NCI-H1417 (cell line): ENCODE results near the gene ATOSA.
A peak's percentile ranks its signal among the peaks of the same experiment; 100 is the strongest.

Experiments used
- DNase-seq, 3 experiments: peaks; one replicate each; lab custom pipeline; 2025; lab: John Stamatoyannopoulos, UW

ATOSA gene, protein sequence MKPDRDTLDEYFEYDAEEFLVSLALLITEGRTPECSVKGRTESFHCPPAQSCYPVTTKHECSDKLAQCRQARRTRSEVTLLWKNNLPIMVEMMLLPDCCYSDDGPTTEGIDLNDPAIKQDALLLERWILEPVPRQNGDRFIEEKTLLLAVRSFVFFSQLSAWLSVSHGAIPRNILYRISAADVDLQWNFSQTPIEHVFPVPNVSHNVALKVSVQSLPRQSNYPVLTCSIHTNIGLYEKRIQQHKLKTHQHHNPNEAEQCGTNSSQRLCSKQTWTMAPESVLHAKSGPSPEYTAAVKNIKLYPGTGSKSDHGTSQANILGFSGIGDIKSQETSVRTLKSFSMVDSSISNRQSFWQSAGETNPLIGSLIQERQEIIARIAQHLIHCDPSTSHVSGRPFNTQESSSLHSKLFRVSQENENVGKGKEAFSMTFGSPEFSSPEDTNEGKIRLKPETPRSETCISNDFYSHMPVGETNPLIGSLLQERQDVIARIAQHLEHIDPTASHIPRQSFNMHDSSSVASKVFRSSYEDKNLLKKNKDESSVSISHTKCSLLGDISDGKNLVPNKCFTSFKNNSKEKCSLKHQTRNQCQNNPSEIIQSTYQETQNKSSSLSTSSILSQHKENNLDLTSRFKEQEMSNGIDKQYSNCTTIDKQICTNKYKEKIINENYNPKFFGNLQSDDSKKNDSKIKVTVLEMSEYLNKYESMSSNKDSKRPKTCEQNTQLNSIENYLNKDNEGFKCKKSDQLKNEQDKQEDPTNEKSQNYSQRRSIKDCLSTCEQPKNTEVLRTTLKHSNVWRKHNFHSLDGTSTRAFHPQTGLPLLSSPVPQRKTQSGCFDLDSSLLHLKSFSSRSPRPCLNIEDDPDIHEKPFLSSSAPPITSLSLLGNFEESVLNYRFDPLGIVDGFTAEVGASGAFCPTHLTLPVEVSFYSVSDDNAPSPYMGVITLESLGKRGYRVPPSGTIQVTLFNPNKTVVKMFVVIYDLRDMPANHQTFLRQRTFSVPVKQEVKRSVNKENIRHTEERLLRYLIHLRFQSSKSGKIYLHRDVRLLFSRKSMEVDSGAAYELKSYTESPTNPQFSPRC

DNA sequence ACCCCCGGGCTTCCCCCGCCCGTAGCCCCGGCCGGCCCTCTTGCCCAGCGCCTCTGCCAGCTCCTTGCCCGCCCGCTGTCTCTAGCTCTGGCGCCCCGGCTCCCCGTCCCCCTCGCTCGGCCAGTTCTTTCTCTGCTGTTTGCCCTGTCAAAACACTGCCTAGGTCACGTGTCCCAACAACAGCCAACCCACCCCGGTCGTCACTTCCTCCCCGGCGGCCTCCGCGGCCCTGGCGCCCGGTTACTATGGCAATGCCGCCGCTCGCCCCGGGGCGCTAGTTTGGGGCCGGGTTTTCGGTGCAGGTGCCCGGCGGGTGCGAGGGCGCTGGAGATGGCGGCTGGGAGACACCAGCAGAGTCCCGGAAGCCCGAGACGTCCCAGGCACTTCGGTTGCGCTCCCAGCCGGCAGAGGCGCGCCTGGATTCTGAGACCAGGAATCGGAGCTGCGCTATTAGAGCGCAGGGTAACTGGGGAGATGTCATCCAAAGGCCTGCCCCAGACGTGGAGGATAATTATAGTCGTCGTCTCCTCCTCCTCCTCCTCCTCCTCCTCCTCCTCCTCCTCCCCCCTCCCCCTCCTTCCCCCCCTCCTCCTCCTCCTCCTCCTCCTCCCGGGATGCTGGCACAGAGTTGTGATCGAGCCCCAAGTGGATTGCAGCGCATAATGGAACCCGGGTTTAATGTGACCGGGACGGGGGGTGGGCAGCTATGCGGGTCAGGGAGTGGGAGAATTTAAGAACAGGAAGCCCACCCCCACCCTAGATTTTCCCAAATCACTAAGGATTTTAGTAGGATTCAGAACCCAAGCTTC lies at the start of gene ATOSA:
Gene ATOSA, minus strand, starts transcription at position 157 of the 809 bp plus-strand sequence. CDS start 1,367 bp downstream, outside the sequence.
- peak; percentile 61 to 90 (median 84) for DNase-seq

GRCh38 chr15:52728899-52729298 lies 49.7 kb upstream of the ATOSA start:
- no peak for DNase-seq

- peak in 2 of 3 experiments; percentile 2 to 39 for DNase-seq
Measured at GRCh38 chr15:52727815-52728214, 48.6 kb upstream of the ATOSA start.

- no peak for DNase-seq
Measured at GRCh38 chr15:52726195-52726594, 47.0 kb upstream of the ATOSA start.

DNA sequence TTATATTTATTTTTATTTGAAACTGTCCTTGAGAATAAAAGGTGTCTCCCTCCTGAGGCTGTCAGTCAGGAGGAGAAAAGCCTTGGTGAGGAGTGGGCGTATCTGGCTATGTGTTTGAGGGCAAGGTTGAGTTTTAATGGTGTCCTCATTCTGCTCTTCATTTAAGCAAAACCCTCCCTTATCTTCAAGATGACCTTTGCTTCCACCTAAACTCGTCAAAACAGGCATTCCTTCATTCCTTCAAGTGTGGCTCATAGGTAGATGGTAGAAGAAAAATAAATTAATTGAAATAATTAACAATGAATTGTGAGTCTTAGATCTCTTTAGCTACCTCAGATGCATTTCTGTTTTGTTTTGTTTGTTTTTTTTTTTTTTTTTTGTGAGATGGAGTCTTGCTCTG lies 39.4 kb upstream of the ATOSA start:
- no peak for DNase-seq

GRCh38 chr15:52717924-52718323 lies 38.7 kb upstream of the ATOSA start:
- no peak for DNase-seq

- DNase-seq = no peak
Measured at GRCh38 chr15:52717481-52717880, 38.3 kb upstream of the ATOSA start.

DNA sequence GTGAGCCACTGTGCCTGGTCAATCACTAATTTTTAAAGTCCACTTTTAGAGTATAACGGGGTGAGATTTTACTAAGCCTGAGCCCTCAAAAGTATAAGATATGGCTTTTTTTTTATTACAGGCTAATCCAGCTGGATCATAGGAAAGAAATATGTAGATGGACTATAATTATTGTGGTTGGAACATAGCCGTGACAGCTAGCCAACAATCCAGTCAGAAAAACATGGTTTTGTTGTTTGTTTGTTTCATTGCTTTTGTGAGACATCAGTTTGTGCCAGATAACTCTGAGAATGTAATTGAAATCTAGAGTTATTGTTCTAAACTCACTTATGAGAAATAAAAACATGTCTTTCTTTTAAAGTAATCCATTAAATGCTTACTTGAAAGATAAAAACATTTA lies 37.3 kb upstream of the ATOSA start:
- DNase-seq = no peak

- DNase-seq = no peak
Measured at GRCh38 chr15:52715411-52715810, 36.2 kb upstream of the ATOSA start.

DNA sequence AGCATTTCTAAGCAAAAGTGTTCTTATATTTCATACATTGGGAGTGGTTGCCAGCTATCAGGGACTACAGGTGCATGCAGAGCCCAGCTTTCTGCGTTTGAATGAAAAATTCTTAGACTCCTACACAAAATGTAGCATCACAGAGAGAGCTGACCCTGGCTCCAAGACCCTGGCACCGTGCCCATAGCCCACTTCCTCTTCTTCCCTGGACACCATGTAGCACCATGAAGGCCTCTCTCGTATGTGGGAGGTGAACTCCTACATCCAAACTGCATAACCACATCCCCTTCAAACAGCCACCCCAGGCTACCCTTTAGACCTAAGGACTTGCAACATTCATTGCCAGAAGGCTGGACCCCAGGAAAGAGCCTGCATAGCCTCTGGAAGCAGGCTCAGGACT lies 35.8 kb upstream of the ATOSA start:
- DNase-seq = no peak

DNA sequence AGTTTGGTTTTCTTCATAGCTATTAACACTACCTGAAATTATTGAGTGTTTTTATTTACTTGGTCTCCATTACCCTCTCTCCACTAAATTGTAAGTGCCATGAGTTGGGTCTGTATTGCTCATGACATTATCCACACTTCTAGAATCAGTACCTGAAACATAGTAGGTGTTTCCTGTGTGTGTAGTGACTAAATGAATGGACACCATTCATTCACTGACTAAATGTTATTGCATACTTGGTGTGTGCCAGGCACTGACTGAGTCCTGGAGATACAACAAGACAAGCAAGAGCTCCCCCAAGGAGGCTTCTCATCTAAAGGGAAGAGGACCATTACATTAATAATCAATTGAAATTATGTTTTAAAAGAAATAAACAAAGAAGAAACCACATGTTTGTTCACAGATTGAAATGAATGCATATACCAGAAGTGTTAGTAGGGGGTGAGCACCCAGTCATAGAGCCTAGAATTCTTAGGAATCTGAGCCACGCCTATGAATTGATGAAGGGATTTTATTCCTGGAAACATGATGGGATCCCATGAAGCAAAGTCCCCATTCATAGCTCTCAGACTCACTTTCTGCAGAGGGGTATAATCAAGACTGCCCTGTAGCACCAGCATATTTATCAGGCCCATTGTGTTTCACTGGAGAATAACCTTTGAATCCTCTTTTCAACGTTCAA lies 31.7 kb upstream of the ATOSA start:
- DNase-seq = no peak

DNA sequence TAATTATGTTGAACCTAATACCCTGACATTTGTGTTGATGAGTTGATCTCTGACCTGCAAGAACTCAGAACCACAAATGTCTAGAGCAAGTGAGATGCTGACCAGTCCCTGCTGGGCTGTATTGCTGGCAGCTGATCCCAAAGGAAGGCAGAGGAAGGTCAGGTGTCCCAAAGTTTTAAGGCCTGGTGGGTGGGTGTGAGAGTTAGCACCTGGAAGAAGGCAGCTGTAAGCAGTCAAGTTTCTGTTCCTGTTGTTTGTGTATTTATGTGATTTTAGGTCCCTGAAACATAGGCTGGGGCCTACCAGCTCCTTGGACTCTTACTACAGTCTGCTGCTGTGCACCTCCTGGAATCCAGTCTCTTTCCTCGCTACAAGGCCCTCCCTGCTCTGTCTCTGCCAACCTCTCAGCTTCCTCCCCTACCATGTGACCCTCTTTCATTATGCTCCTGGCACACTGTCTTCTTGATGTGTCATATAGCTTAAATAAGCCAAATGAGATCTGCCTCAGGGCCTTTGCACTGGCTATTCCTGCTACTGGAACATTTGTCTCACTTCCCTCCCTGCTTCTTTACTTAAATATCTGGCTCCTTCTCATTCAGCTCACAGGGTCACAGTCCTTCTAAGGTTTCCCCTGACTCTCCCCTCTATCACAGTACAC lies 31.0 kb upstream of the ATOSA start:
- DNase-seq = no peak

- DNase-seq = peak; percentile 2 to 60 (median 23)
Measured at GRCh38 chr15:52709187-52709981, 30.2 kb upstream of the ATOSA start.

DNA sequence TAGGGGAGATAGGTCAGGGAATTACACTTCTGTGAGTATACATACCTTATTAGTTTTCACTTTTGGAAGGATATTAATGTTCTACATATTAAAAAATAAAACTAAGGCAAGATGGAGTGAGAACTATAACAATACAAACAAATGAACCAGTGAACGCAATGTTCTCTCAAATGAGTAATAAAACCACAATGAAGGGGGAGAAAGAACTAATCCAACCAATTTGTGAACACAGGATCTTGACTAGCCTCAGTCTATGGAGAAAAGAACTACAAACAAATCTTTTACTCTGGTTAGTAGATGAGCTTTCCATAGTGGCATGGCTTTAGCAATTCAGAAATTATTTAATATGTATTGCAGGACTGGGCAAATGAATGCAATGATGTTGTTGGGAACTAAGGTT lies 26.9 kb upstream of the ATOSA start:
- DNase-seq = no peak

DNA sequence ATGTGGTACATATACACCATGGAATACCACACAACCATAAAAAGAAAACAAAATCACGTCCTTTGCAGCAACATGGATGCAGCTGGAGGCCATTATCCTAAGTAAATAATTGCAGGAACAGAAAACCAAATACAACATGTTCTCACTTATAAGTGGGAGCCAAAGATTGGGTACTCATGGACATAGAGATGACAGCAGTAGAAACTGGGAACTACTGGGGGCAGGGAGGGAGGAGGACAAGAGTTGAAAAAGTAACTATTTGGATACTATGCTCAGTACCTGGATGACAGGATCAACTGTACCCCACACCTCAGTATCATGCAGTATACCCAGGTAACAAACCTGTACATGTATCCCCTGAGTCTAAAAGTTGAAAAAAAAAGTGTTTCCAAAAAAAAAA lies 23.2 kb upstream of the ATOSA start:
- DNase-seq = no peak

- DNase-seq = peak in 1 of 3 experiments; percentile 3
Measured at GRCh38 chr15:52699457-52699856, 20.3 kb upstream of the ATOSA start.

- no peak for DNase-seq
Measured at GRCh38 chr15:52698514-52698913, 19.3 kb upstream of the ATOSA start.

GRCh38 chr15:52697051-52697450 lies 17.9 kb upstream of the ATOSA start:
- DNase-seq = no peak

GRCh38 chr15:52695154-52695553 lies 16.0 kb upstream of the ATOSA start:
- DNase-seq = no peak

DNA sequence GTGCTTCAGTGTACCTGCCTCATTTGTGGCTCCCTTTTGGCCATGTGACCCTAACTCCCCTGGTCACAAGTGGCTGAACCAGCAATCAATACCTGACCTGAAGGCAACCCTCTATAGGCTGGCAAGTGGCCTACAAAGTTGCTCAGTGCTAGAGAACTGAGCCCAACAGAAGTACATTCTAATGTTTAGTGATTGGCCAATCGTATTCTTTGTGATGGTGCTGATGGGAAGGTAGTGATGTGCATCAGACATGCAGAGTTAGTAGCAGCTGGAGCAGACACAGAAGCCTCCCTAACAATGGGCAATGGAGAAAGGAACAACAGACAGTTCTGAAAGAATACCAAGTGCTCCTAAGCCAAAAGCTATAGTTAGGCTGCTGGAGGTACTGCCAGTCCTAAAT lies 10.4 kb upstream of the ATOSA start:
- DNase-seq = no peak
